Calu3 (cell line): Measurements from ENCODE around the gene ADGRV1. TPM values are rescaled to one million over a fixed set of nuclear protein-coding genes. Genes with fewer than 3 reads are reported as not detected.

Source experiments
- BruUV-seq: library from RNA; stranded (reverse); fragments of 400-500 nt; replicated peaks from 2 replicates; lab custom pipeline; 2021; lab: Mats Ljungman, UMichigan
- CTCF ChIA-PET: fragments of 300-600 bp; sonication (Branson Sonifier 250); formaldehyde crosslinking; loops from one replicate; lab custom pipeline; 2022; ENCODE audit warnings: antibody characterized with exemption; lab: Charles Lee
- DNase-seq: peaks from one replicate; pipeline ENCODE4 v3.0.0; 2022
- H3K27ac Mint-ChIP-seq: one replicate; pipeline ENCODE4 v1.8.0; 2022; ENCODE audit warnings: mixed read lengths; ENCODE audit not compliant: unreplicated experiment
- H3K27me3 Mint-ChIP-seq: one replicate; pipeline ENCODE4 v1.8.0; 2022; ENCODE audit warnings: mixed read lengths; ENCODE audit not compliant: unreplicated experiment
- H3K36me3 Mint-ChIP-seq: one replicate; pipeline ENCODE4 v1.8.0; 2022; ENCODE audit warnings: mild to moderate bottlenecking, moderate library complexity, mixed read lengths; ENCODE audit not compliant: insufficient read depth, unreplicated experiment
- H3K4me1 Mint-ChIP-seq: one replicate; pipeline ENCODE4 v1.8.0; 2022; ENCODE audit warnings: mild to moderate bottlenecking, low read depth, mixed read lengths; ENCODE audit not compliant: unreplicated experiment
- H3K4me3 Mint-ChIP-seq: one replicate; pipeline ENCODE4 v1.8.0; 2022; ENCODE audit warnings: mild to moderate bottlenecking, low read depth, moderate library complexity, mixed read lengths; ENCODE audit not compliant: unreplicated experiment
- H3K9me3 Mint-ChIP-seq: one replicate; pipeline ENCODE4 v1.8.0; 2022; ENCODE audit warnings: low read depth, mixed read lengths; ENCODE audit not compliant: unreplicated experiment
- intact Hi-C: fragments of 100-400 bp; cut with micrococcal nuclease; formaldehyde crosslinking; loops from one replicate; pipeline ENCODE4 v1.10.0; 2022; ENCODE audit not compliant: unreplicated experiment
- total RNA-seq: library from RNA; stranded (reverse); gene quantifications from 2 replicates; pipeline ENCODE4 v1.2.3, GENCODE V29; 2022
- TF ChIP-seq, protein P1 (sequence below): fragments of 200-600 bp; IDR thresholded peaks from one replicate; pipeline ENCODE4 v1.8.0; 2022; ENCODE audit warnings: antibody characterized with exemption; ENCODE audit not compliant: unreplicated experiment

Gene ADGRV1
- total RNA-seq, 1 experiment from 2014 or later: 1.8 TPM

GRCh38 chr5:90645024-90645610, 86.5 kb downstream of the ADGRV1 start:
- Mint-ChIP-seq H3K36me3 (no peaks in the 10 kb centered on the region), H3K27ac (no peak overlapping the region), H3K9me3 (no peaks in the 10 kb centered on the region), H3K27me3 (no peaks in the 10 kb centered on the region), H3K4me3 (no peak overlapping the region), H3K4me1 (peaks cover 7% of the 10 kb centered on the region)
- TF ChIP-seq, protein P1, sequence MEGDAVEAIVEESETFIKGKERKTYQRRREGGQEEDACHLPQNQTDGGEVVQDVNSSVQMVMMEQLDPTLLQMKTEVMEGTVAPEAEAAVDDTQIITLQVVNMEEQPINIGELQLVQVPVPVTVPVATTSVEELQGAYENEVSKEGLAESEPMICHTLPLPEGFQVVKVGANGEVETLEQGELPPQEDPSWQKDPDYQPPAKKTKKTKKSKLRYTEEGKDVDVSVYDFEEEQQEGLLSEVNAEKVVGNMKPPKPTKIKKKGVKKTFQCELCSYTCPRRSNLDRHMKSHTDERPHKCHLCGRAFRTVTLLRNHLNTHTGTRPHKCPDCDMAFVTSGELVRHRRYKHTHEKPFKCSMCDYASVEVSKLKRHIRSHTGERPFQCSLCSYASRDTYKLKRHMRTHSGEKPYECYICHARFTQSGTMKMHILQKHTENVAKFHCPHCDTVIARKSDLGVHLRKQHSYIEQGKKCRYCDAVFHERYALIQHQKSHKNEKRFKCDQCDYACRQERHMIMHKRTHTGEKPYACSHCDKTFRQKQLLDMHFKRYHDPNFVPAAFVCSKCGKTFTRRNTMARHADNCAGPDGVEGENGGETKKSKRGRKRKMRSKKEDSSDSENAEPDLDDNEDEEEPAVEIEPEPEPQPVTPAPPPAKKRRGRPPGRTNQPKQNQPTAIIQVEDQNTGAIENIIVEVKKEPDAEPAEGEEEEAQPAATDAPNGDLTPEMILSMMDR: no peak
- peak; percentile 7 for DNase-seq
- intact Hi-C loops: no loop called here
- BruUV-seq: no TSS peak
- CTCF ChIA-PET: no interaction called here

- Mint-ChIP-seq H3K36me3 (no peaks in the 10 kb centered on the region), H3K9me3 (no peaks in the 10 kb centered on the region), H3K27me3 (peaks cover 8% of the 10 kb centered on the region), H3K4me3 (no peak overlapping the region), H3K4me1 (no peaks in the 10 kb centered on the region), H3K27ac (no peak overlapping the region)
- BruUV-seq: no TSS peak
- no peak for DNase-seq
- TF ChIP-seq, protein P1: no peak
- intact Hi-C loops: no loop called here
- CTCF ChIA-PET: interaction anchor here (0.6 kb wide), 1 partner anchor 67 kb away, joined by 7 read pairs; no protein-coding TSS in a partner anchor
Observed at GRCh38 chr5:90650767-90651166, 92.2 kb downstream of the ADGRV1 start.

DNA sequence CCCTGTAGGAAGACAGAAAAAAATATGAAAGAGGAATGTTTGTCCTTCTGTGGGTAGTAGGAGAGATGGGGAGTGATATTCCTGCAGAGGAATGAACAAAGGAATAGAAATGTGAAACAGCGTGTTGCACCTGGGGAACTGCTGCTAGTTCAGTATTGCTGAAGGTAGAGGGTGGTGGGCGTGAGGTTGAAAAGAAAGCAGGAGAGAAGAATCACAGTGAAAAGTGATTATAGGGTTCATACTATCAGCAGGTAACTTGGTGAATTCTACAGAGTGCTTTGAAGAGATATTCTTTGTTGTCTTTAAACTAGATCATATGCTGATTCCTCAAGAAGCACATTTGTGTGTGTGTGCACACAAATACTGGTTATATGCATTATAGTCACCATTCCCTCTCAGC, 95.6 kb downstream of the ADGRV1 start:
- H3K27me3 Mint-ChIP-seq: peaks cover 8% of the 10 kb centered on the region
- TF ChIP-seq, protein P1: no peak
- H3K9me3 Mint-ChIP-seq: no peaks in the 10 kb centered on the region
- H3K27ac Mint-ChIP-seq: no peak overlapping the region
- no peak for DNase-seq
- H3K36me3 Mint-ChIP-seq: no peaks in the 10 kb centered on the region
- no peak overlapping the region for H3K4me3 Mint-ChIP-seq
- CTCF ChIA-PET: no interaction called here
- no peaks in the 10 kb centered on the region for H3K4me1 Mint-ChIP-seq
- intact Hi-C loops: no loop called here
- BruUV-seq: no TSS peak

- intact Hi-C loops: no loop called here
- H3K9me3 Mint-ChIP-seq: no peaks in the 10 kb centered on the region
- BruUV-seq: no TSS peak
- H3K36me3 Mint-ChIP-seq: no peaks in the 10 kb centered on the region
- CTCF ChIA-PET: no interaction called here
- H3K4me3 Mint-ChIP-seq: no peak overlapping the region
- DNase-seq: no peak
- H3K27ac Mint-ChIP-seq: no peak overlapping the region
- peaks cover 8% of the 10 kb centered on the region for H3K27me3 Mint-ChIP-seq
- no peaks in the 10 kb centered on the region for H3K4me1 Mint-ChIP-seq
- TF ChIP-seq, protein P1: no peak
Observed at GRCh38 chr5:90655423-90655822, 96.8 kb downstream of the ADGRV1 start.
